Fibroblast of skin of left biceps (primary cell): ENCODE measurements around the gene KLHL29.

Experiments used
- DNase-seq, 2 experiments: peaks; one replicate each; pipeline ENCODE4 v3.0.0-alpha.2; 2013; ENCODE audit warnings: low read depth in 2 of 2

KLHL29 gene

DNA sequence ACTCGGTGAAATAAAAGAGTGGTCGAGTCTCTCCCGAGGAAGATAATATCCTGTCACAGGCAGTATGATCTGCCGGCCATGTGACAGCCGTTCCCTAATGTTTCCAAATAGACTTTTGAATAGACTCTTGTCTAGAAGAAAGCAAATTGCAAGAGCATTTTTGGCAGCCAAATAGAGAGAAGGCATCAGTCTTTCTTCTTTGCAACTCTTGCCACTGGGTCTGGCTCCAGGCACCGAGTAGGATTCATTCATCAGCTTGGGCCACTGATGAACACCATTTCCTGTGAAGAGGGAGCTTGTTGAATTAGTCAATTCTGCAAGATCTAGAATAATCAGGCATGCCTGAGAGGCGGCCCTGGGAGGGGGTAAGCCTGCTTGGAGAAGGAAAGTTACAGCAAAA is 165.6 kb downstream of the KLHL29 start:
- no peak for DNase-seq

DNA sequence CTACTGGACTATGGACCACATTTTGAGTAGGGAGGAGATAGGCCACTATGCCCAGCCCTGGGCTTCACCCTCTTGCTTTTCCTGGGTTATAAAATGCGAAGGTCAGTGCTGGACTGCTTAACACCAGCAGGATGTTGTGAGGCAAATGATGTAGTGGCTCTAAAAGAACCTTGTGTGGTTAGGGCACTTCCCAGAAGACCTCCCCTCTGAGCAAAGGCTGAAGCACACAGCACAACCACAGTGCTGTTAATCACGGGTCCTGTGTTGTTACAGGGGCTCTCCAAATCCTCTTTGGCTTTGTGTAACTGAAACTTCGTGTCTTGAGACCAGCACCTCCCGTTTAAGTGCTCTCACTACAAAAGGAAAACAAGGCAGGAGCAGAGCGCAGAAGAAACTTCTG is 166.9 kb downstream of the KLHL29 start:
- no peak for DNase-seq

DNA sequence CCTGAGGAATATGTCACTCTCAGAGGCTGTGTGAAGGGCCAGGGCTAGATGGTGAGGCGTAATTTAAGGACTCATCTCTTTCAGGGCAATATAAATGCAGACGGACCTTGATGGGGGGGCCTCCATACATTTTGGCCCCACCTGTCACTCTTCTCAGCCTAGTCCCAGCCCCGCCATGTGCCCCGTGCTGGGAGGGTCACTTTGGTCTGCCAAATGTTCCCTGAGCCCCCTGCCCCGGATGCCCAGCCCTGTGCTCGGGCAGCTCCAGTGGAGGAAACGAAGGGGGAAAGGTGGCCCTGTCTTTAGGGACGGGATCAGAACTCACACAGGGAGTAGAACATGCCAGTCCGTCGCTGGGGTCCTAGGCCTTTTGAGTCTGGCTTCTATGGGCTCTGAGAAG is 168.6 kb downstream of the KLHL29 start:
- no peak for DNase-seq

DNA sequence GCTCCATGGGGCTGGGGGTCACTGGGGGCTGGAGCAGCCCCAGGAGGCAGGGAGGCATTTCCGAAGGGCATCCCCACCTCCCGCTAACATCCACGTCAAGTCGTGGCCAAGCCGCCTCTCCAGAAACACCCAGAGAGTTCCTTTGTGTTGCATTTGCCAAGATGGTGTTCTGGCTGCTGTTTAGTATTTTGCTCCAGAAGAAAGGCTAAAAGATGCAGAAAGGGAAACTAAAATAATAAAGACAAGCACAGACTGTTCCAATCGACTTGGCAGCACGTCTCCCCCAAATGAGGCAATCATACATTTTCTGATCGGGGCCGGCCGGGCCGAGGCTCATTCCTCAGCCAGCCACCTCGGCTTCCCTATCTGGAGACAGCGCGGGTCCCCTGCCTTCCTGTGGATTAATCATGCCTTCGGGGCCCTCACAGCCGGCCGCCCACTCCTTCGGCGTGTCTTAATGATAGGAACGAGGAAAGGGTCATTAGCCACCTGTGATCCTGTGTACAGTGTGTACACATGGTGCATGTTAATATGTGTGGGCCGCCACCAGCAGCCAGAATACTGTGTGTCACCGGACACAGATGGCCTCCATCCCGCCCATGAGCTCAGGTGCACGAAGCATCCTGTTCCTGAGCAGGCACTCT is 169.2 kb downstream of the KLHL29 start:
- DNase-seq: no peak

DNA sequence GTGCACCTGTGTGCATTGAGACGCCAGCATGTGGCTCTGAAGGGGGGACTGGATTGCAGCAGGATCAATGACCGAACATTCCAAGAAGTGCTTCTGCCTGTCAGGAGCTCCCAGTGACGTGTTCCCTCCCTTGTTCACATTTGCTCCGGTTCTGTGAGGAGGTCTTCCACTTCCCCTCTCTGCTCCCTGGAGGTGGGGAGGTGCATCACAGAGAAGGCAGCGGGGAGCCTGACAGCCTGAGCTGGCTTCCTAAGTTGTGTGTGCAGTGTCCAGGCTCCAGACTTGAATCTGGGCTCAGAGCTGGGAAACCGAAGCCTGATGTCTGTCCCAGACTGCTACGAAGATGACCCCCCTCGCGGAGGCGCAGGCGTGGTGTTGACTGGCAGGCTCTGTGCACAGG is 171.0 kb downstream of the KLHL29 start:
- DNase-seq: no peak

DNA sequence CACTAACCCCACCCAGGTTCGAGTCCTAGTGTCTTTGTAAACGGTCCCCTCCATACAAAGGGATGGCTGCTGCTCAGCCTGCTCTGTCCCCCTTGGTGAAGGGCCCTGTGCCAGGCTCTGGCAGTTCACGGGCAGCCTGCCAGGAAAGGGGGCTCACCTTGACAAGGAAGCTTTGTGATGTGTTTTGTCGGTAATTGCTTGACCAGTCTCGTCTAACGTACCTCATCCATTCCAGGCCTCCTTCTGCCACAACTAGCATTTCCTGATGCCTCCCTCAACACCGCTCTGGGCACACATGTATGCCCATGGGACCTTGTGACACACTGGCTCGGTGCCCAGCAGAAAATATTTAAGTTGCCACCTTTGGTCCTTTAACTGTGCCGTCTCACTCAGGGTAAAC is 171.9 kb downstream of the KLHL29 start:
- no peak for DNase-seq

DNA sequence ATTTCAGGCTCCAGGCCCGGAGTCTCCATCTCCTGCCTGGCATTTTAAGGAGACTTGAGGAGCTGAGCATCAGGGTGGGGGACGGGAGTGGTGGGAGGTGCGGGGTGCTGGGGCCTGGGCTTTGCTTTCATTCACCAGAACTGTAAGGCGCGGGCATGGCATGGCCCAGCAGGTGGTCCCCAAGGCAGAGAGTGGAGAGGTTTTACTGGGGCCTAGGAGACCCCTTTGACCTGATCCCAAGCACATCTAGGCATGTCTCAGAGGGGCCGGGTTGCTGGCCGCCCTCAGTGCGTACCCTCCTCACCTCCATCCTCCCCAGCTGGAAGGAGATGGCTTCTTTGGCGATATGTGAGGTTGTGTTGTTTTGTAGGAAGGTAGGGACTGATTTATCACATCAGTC is 172.5 kb downstream of the KLHL29 start:
- no peak for DNase-seq

DNA sequence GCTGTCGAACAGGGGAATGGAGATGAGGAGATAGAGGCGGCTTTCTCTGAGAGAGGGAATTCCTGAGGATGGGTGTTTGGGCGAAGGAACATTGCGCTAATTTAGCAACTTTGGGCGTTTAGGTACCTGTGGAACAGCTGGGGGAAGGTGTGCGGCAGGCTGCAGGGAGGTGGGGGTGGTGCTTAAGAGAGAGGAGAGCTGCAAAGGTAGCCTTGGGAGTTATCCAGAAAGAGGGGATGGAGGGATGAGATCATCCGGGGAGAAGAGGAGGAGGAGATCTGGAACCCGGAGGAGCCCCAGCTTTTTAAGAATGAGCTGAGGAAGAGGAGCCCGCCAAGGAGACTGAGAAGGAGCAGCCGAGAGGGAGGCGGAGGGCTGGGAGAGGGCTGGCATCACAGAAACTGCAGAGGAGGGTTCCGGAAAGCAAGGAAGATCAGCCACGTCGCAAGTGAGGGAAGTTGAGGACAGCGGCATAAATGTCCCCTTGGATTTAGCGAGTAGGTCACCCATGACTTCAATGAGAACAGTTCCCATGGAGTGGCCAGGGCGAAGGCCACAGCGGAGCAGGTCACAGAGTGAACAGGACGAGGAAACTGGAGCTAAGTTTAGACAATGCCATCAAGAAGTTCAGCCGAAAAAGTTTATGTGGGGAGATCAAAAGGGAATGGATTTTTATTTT is 174.7 kb downstream of the KLHL29 start:
- no peak for DNase-seq

DNA sequence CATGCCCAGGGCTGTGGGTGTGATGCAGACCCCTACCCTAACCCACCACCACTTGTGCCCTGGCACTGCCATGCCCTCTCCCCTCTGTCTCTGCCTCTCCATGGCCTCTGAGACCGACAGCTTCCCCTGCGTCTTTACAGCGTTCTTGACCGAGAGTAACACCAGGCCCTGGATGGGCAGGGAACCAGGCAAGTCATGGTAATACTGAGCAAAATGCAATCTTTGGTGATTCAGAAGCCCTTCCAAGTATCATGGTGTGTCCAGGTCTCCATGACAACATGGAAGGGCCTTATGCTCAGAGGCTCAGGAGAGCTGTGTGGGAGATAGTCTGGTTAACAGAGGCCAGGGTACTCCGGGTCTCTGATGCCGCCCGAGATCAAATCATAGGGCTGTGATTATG is 176.1 kb downstream of the KLHL29 start:
- no peak for DNase-seq

DNA sequence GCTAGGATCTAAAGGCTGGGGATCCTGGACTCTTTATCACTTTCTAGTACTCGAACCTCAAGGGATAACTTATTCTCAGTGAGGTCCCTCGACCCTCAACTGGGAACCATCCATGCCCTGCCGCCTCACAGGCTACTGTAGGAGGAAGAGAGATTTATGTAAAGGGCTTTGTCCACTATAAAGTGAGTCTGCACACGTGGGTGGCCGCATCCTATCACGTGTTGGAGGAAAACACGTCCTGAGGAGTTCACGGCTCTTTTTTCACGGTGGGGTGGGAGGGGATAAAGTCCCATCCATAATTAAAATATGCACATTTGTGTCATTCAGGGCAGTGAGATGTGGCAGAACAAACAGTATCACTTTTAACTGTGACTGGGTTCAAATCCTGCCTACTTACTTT is 176.6 kb downstream of the KLHL29 start:
- no peak for DNase-seq

DNA sequence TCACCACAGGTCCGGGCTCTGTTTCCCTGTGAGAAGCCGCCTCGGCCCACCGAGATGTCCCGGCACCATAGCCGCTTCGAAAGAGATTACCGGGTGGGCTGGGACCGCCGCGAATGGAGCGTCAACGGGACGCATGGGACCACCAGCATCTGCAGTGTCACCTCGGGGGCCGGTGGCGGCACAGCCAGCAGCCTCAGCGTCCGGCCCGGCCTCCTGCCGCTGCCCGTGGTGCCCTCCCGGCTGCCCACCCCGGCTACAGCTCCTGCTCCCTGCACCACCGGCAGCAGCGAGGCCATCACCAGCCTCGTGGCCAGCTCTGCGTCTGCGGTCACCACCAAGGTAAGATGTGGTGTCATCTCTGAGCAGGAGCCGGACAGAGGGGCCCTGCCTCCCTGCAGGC is 177.2 kb downstream of the KLHL29 start:
- DNase-seq: no peak

DNA sequence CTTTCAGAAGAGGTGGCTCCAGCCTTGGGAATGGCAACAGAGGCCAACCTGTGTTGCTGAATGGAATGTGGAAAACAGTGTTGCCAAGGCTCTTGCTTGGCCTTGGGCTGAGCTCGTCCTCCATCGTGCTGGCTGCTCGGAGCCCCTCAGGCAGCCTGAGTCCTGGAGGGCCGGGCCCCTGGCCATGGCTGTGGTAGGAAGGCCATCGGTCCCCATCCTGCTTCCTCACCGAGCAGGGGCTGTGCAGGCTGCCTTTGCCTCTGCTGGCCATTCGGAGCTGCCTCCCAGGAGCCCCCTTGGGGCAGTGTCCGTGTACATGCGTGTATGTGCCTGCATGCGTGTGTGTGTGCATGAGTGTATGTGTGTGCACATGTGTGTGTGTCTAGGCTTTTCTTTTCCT is 178.2 kb downstream of the KLHL29 start:
- no peak for DNase-seq

DNA sequence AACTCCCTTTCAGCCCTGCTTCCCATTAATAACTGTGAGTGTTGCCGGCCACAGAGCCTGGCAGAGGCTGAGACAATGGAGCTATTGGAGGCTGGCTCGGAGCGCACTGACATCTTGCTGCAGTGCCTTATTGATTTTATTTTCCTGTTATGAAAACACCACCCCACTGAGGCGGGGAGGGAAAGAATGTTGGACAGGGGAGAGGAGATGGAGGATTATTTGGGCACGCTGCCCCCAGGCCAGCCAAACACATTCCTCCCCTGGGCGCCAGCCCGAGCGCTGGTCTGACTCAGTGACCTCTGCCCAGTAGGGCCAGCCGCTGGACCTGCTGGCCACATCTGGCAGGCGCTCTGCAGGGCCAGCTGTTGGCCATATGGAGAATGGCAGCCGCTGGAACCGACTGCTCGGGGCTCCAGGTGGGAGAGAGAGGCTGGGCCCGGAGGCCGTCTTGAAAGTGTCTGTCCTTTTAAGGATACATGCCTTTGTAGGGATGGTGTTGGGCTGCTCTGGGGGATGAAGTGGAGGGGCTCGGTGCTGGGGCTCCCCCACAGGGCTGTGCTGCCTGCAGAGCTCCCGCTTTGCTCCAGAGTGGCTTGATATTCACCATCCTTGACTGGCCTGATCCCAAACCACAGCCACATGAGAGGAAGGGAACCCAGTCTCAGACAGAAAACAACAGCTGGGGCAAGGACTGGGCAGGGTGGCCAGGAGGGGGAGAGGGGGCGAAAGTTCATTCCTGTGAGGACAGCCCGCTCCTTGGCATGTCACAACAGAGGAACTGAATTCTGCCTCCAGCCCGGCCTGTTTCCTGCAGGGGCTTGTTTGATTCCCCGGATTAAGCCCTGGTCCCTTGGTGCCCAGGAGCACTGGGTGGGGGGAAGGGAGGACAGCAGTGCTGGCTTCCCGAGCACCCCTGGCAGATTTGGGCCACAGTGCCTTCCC is 179.0 kb downstream of the KLHL29 start:
- DNase-seq: no peak

DNA sequence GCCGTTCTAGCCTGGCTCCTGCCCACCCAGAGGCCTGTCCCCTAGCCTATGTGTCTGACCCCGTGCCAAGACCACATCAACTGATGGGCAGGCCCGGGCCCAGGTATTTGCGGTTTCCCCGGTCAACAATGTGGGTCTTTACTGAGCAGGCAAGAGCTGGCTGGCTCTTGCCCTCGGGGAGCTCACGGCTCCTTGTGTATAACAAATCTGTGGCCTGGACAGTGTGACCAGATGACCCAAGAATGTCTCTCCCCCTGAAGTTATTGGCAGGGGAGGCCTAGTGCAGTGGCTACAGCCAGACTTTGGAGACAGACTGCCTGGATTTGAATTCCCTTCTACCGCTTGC is 179.6 kb downstream of the KLHL29 start:
- DNase-seq: no peak

DNA sequence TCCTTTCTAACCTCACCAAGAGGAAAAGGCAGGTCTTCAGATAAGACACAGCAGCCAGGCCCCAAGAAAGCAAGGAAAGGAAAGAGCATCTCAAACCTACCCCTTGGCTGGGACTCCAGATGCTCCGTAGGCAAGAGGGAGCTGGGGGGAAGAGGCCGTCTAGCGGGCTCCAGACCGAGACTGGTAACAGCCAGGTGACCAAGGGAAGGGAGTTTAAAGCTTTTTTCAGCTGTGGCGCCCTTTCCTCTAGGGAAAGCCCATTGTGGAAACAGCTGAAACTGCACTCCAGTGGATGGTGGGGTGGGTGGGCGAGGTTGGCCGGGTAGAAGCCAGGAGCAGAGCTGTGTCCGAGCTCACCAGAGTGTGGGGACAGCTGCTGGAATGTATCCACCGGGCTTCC is 180.4 kb downstream of the KLHL29 start:
- DNase-seq: no peak

DNA sequence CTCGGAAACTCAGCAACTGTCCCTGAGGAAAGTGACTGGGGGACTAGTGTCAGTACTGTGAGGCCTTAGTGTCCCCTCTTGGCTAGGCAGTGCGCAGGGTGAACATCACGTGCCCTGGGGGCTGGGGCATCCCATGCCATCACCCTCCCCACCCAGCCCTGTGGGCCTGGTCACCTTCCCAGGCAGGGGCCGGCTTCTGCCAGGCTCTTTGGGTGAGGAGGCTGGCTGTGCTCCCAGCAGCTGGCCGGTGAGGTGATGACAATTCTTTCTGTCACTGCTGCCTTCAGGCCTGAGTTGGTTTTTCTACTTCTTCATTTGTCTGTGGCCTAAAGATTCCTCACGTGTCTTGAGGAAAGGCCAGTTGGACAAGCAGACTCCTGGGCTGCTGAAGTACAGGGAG is 180.8 kb downstream of the KLHL29 start:
- DNase-seq: no peak

DNA sequence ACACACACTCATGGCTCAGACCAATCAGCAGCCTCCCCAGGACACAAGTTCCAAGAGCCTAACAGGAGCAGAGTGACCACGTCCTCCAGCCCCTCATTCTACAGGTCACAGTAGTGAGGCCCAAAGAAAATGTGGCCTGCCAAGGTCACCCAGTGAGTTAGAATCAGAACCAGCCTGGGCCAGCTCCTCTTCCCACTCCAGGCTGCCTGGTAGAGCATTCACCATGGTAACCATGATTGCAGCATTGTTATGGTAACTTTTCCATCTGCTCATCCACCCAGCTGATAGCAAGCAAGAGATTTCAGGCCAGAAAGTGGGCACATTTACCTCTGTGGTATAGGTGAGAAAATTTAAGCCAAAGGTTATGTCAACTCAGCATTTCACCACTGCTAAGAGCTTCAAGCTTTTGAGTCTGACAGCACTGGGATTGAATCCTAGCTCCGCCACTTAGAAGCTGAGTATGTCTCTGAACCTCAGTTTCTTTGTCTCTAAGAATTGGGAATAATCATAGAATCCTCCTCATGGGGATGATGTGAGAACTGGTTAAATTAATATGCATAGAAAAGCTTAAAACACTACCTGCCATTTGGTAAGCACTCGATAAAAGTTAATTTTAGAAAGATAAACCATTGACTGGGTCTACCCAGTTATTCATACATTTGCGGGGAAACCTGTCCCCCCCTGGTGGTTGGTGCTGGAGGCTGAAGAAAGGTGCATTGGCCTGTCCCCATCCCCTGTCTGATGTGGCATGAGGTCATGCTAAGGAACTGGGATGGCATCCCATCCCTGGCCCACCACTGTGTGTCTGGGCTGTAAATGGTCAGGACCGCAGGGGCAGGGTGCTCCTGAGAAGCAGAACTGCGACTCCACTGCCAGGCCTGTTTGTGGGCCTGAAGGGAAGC is 181.5 kb downstream of the KLHL29 start:
- DNase-seq: no peak

DNA sequence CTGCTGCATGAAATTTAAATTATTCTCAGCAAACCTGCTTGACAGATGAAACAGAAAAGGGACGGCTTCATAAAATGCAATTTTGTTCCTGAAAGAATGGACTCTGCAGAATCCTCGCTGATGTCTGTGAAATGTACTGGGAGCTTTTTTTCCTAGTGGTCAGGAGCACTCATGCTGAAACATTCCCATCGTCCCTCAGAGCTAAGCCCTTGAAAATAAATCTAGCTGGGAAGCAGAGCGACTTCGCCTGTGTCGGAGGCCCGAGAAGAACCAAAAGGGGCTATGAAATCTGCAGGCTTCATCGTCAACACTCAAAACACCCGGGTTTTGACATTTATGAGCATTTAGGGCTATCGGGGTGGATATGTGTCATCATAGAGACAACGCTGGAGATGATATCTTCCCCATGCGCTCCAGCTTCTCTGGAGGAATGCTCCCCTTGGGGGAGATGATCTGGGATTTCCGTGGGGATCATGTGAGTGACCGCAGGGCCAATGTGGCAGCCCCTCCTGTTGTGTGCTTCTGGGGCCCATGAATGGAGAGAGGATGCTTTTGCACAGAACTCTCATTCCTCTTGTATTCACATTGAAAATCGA is 182.3 kb downstream of the KLHL29 start:
- DNase-seq: no peak

DNA sequence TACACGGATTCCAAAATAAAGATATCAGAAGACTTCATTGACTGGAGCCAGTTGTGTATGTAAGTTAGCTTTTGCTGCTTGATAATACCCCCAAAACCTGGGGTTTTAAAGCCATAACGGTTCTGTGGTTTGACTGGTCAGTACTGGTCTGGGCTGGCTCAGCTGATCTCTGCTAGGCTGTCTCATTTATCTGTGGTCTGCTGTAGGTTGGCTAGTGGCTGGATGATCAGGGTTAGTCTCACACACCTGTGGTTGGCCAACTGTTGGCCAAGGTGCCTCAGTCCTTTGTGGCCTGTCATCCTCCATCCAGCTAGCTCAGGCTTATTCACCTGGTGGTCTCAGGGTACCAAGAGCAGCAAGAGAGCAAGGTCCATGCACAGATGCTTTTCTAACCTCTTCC is 183.2 kb downstream of the KLHL29 start:
- DNase-seq: no peak

DNA sequence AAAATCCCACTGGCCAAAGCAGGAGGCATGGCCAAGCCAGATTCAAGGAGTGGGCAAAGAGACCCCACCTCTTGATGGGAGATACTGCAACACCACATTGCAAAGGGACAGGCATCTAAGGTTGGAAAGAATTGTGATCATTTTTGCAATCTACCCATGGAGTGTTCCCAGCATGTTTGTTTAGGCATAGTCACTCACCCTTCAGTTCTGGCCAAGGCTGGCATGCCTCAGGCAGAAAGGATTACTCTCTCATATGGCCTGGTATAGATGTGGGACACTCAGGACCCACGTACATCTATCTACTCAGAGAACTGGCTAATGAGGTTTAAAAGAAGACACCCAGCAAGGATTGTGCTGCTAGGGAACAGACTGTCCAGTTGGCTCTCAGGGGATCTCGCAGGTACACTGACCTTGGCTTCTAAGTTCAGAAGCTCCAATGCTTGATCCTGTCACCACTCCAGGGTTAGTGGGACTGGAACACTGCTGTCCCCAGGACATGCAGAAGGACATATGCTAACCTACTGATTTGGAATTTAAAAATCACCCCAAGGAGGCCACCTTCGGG is 183.7 kb downstream of the KLHL29 start:
- no peak for DNase-seq

DNA sequence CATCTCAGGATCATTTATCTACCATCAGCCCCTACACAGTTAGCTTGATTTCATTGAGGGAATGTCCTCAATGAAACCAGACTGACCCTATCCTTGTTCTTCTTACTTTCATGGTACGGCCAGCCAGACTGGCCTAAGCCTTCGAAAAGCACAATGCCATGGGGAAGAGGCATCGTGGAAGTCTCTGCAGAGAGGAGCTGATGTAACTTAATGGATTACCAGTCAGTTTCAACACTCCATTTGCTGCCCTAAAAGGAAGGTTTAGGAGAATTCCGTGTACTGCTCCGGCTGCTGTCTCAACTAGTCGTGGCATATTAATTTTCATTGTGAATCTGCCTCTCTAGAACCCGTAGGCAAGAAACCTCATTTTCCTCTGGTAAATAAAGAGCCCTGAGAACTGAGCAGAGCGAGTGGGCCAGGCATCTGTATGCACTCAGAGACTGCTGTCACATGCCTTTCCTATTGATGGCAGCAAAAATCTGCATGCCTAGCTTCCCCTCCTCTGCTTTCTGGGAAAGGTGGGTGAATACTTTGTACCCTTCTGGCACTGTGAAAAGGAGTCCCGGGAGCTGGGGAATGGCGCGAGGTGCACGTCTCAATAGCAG is 184.9 kb downstream of the KLHL29 start:
- no peak for DNase-seq
